Measurements from ENCODE around the gene GABRG3. TPM values are rescaled to one million over a fixed set of nuclear protein-coding genes. Genes with fewer than 3 reads are reported as not detected.

The GABRG3 gene
- polyA plus RNA-seq, 1 donor (not counting 4 experiments of a cell fraction or from before 2014, with no cell fraction given): not detected

GRCh38 chr15:27057904-27058645 is 87.1 kb downstream of the GABRG3 start:
- no peaks in the 10 kb centered on the region for H4K20me1 ChIP-seq (ENCODE audit: control insufficient read depth, extremely low read depth, insufficient read depth, low read length)
- H3K9me1 ChIP-seq (ENCODE audit: control insufficient read depth, extremely low read depth, insufficient read depth, low read length): no peaks in the 10 kb centered on the region
- no peak overlapping the region for H3K27ac ChIP-seq (ENCODE audit: control insufficient read depth, insufficient read depth, low read length)
- no peak for FAIRE-seq
- H3K9ac ChIP-seq (ENCODE audit: control insufficient read depth, extremely low read depth, insufficient read depth, low read length): no peak overlapping the region
- TF ChIP-seq CTCF (optimal IDR thresholded peaks at IDR 0.05 in 1 of 3, IDR thresholded peaks at IDR 0.05 in 1 of 3, conservative IDR thresholded peaks at IDR 0.05 in 1 of 3; ENCODE audit: extremely low read depth in 1 of 3, insufficient read depth in 2 of 3, low read length in 3 of 3) (no peak), EZH2 (IDR thresholded peaks at IDR 0.05; ENCODE audit: low read length) (no peak)
- no peak overlapping the region for H3K4me2 ChIP-seq (ENCODE audit: control insufficient read depth, extremely low read depth, insufficient read depth, low read depth, low read length)
- DNase-seq (ENCODE audit: low read depth, low spot score): no peak
- dilution Hi-C loops (cut with MboI; ENCODE audit: extremely low pct_ligation_motif_present, low sequenced_read_pairs): no loop called here
- H3K4me1 ChIP-seq (ENCODE audit: control insufficient read depth, extremely low read depth, insufficient read depth, low read length): no peaks in the 10 kb centered on the region
- peaks cover 5% of the 10 kb centered on the region for H3K9me3 ChIP-seq (ENCODE audit: control insufficient read depth, low read depth, low read length)
- H3K4me3 ChIP-seq (ENCODE audit: control insufficient read depth in 2 of 3, extremely low read depth in 1 of 3, insufficient read depth in 2 of 3, low read depth in 1 of 3, low read length in 3 of 3): no peak overlapping the region
- no peaks in the 10 kb centered on the region for H3K36me3 ChIP-seq (ENCODE audit: control insufficient read depth in 2 of 2, extremely low read depth in 1 of 2, insufficient read depth in 2 of 2, low read length in 2 of 2)
- no peak overlapping the region for H2AFZ ChIP-seq (ENCODE audit: control insufficient read depth, low read length)
- H3K27me3 ChIP-seq (ENCODE audit: control insufficient read depth, extremely low read depth, insufficient read depth, low read length): no peaks in the 10 kb centered on the region
- no peaks in the 10 kb centered on the region for H3K79me2 ChIP-seq (ENCODE audit: control insufficient read depth, insufficient read depth, low read length)

- H3K9me3 ChIP-seq (ENCODE audit: control insufficient read depth, low read depth, low read length): peaks cover 6% of the 10 kb centered on the region
- H3K4me1 ChIP-seq (ENCODE audit: control insufficient read depth, extremely low read depth, insufficient read depth, low read length): no peaks in the 10 kb centered on the region
- no peaks in the 10 kb centered on the region for H4K20me1 ChIP-seq (ENCODE audit: control insufficient read depth, extremely low read depth, insufficient read depth, low read length)
- DNase-seq (ENCODE audit: low read depth, low spot score) (no peak), FAIRE-seq (no peak)
- H3K9ac ChIP-seq (ENCODE audit: control insufficient read depth, extremely low read depth, insufficient read depth, low read length): no peak overlapping the region
- no peak overlapping the region for H3K4me2 ChIP-seq (ENCODE audit: control insufficient read depth, extremely low read depth, insufficient read depth, low read depth, low read length)
- no peaks in the 10 kb centered on the region for H3K27me3 ChIP-seq (ENCODE audit: control insufficient read depth, extremely low read depth, insufficient read depth, low read length)
- no peak for TF ChIP-seq EZH2 (IDR thresholded peaks at IDR 0.05; ENCODE audit: low read length)
- TF ChIP-seq CTCF (optimal IDR thresholded peaks at IDR 0.05 in 1 of 3, IDR thresholded peaks at IDR 0.05 in 1 of 3, conservative IDR thresholded peaks at IDR 0.05 in 1 of 3; ENCODE audit: extremely low read depth in 1 of 3, insufficient read depth in 2 of 3, low read length in 3 of 3): no peak
- no peak overlapping the region for H3K27ac ChIP-seq (ENCODE audit: control insufficient read depth, insufficient read depth, low read length)
- H3K79me2 ChIP-seq (ENCODE audit: control insufficient read depth, insufficient read depth, low read length): no peaks in the 10 kb centered on the region
- no peaks in the 10 kb centered on the region for H3K9me1 ChIP-seq (ENCODE audit: control insufficient read depth, extremely low read depth, insufficient read depth, low read length)
- no peaks in the 10 kb centered on the region for H3K36me3 ChIP-seq (ENCODE audit: control insufficient read depth in 2 of 2, extremely low read depth in 1 of 2, insufficient read depth in 2 of 2, low read length in 2 of 2)
- H2AFZ ChIP-seq (ENCODE audit: control insufficient read depth, low read length): no peak overlapping the region
- dilution Hi-C loops (cut with MboI; ENCODE audit: extremely low pct_ligation_motif_present, low sequenced_read_pairs): no loop called here
- H3K4me3 ChIP-seq (ENCODE audit: control insufficient read depth in 2 of 3, extremely low read depth in 1 of 3, insufficient read depth in 2 of 3, low read depth in 1 of 3, low read length in 3 of 3): no peak overlapping the region
These were observed 88.0 kb downstream of the GABRG3 start for GRCh38 chr15:27058939-27059338.
